Measurements from ENCODE around the gene AKAP13.

GRCh38 chr15:85651548-85651947 is 271.1 kb downstream of the AKAP13 start:
- TF ChIP-seq POLR2A (IDR thresholded peaks at IDR 0.05; ENCODE audit: low read depth, low read length) (no peak), SPI1 (IDR thresholded peaks at IDR 0.05; ENCODE audit: low read depth, low read length) (no peak), PAX5 (IDR thresholded peaks at IDR 0.05; ENCODE audit: insufficient read depth, low read length, severe bottlenecking) (no peak)

All from GM12891 (cell line).